Inferior parietal cortex (tissue), 1 donor: ENCODE measurements around the gene NT5C1B.
"Not testable (repeated sequence)": the region's sequence is repeated elsewhere in the genome, so short reads cannot be mapped to it uniquely, and the experiment has no call there.

Experiments
- DNase-seq: peaks from one replicate; pipeline ENCODE4 v3.0.0-alpha.2; 2016; ENCODE audit errors: extremely low spot score

NT5C1B gene

DNA sequence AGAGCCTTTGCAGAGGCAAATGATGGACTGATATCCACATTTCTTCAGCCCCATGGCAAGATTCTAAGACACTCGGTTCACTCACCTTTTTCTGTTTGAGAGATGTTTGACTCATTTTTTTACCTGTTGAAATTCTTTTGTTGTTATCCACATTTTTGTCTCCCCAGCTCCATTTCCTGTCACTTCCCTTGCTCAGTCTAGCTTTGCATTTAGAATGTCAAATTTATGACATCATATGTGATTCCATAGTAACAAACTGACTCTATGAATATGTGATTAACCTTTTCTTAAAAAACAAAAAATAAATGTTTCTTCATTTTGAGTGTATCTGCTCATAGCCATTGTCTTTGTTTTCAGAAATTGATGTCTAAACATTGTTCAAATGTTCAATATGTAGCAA lies at the start of gene NT5C1B:
Gene NT5C1B (minus strand): TSS at position 216 of the 400 bp plus-strand sequence. CDS start 101 bp downstream, at position 115.
- DNase-seq: no peak

GRCh38 chr2:18637196-18637595 lies 47.8 kb upstream of the NT5C1B start:
- DNase-seq: no peak

DNA sequence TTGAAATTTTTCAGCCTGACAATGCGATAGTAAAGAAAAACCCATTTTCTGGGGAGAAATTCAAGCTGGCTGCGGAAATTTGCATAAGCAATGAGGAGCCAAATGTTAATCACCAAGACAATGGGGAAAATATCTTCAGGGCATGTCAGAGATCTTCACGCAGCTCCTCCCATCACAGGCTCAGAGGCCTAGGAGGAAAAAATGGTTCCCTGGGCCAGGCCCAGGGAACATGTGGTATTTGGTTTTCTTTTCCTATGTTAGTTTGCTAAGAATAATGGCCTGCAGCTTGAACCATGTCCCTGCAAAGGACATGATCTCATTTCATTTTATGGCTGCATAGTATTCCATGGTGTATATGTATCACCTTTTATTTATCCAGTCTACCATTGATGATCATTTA lies 43.3 kb upstream of the NT5C1B start:
- not testable (repeated sequence) for DNase-seq

GRCh38 chr2:18630941-18631340 lies 41.6 kb upstream of the NT5C1B start:
- no peak for DNase-seq

DNA sequence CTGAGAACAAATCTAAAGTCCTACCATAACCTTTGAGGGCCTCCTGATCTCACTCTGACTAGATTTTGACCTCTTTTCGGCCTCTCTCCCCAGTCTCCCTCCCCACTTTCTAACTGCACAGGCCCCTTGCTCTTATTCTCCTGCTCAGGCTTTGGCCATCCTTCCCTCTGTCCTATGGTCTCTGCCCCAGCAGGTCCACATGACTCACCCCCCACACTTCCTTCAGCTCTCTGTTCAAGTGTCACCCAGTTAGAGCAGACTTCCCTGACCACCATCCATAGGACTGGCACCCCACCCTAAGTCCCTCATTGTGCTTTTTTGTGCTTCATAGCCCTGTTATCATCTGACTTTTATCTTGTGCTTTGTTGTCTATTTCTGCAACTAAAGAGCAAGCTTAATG lies 41.2 kb upstream of the NT5C1B start:
- no peak for DNase-seq

DNA sequence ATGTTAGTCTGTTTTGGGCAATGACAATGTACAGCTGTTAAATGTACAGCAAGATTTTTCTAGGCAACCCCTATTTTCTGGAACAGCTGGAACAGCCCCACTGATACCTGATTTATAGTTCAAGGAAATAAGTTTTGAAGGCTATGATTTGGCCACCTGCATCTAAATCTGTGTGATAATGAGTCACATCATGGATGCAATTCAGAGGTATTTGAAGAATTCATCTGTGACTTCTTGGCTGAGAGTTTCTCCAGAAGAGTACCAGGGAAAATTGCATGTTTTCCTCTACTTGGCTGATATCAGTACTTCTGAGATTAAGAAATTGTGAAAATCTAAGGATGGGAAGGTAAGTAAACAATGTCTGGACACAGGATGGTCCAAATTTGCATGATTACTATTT lies 40.7 kb upstream of the NT5C1B start:
- no peak for DNase-seq

- DNase-seq: no peak
These were observed 37.7 kb upstream of the NT5C1B start for GRCh38 chr2:18626958-18627650.

DNA sequence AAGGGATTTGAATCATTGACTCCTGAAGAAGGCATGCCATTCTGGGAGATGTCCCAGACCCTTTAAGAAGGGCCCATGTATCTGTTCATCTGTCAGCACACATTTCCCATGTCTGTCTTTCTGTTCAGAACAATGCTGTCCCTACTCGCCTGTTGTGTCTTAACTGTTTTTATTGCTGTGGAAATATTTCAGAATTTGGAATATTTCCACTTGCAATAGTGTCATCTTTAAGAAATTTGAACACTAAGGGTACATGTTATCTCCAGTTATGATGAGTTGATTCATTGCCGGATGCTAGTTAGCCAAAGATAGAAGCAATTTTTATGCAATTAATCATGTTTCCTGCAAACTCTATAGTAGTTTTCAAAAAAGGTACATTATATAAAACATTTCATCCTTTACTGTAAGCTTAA lies 36.9 kb upstream of the NT5C1B start:
- no peak for DNase-seq

- DNase-seq: no peak
These were observed 36.2 kb upstream of the NT5C1B start for GRCh38 chr2:18625563-18625962.

GRCh38 chr2:18623782-18624181 lies 34.4 kb upstream of the NT5C1B start:
- DNase-seq: no peak

DNA sequence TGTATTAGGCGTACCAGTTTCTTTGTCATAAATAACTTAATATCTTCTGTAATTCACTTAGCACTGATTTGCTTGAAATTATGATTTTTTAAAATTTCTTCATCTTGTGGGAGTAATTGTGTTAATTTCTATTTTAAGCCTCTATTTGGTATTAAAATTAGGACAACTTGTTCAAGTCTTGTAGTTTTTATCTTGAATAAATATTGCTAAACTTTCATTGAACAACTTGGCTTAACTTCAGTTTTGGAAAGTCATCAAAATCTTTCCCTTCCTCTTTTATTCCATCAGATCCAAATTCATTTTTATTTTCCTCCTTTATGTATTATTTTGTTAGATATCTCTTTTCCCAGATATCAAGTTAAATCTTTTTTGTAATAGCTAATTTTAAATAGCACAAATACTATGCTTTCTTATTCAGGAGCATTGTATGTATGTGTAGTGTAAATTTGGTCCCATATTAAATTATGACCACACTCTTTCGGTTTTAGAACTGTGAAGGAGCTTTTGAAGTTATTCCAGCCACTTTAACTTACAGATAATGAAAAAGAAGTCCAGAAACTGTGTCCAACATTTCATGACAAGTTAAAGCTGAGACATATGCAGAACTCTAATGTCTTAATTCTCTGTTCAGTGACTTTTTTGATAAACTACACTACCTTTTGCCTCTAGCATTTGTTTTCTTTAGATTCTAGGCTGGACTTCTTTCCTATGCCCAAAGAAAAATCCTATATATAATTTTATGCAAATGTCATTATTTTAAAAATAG lies 31.7 kb upstream of the NT5C1B start:
- no peak for DNase-seq

DNA sequence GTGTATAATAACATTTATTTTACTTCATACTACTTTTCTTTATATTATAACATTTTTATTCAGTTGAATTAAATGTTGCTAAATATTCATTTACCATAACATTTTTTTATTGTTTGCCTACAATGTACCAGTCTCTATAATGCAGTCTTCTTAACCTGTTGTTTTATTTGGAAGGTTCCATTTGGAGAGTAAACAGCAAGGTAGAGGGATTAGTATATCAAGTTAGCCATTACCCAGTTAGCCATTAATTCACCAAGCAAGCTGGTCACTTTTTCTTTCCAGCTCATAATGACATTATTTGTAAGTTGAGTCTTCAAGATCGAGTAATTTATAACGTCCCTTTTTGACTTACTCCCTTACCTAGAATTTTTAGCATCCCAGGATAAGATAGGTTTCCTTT lies 29.7 kb upstream of the NT5C1B start:
- DNase-seq: no peak

DNA sequence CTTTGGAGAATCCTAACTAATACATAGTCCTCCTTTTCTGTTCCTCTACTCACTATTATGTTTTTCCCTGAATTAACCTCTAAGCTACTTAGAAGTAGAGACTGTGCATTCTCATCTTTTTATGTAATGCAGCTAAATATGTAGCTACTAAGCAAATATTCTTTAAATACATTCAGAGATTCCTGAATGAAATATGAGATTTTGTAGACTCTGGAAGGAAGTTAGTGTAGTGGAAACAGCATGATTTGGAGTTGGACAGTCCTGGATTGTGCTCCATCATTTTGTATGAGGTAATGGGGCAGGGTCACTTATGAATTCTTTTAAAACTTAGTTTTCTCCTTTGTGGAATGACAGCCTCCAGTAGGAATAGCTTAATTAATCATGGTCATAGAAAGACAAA lies 24.7 kb upstream of the NT5C1B start:
- no peak for DNase-seq

DNA sequence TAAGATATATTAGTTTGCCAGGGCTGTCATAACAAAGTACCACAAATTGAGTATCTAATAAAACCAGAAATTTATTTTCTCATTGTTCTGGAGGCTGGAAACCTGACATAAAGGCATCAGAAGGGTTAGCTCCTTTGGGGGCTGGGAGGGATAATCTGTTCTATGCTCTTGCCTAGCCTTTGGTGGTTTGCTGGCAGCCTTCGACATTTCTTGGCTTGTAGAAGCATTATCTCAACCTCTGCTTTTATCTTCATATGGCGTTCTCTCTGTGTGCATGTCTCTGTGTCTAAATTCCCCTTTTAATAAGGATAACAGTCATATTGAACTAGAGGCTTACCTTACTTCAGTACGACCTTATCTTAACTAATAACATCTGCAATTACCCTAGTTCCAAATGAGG lies 22.8 kb upstream of the NT5C1B start:
- DNase-seq: no peak

DNA sequence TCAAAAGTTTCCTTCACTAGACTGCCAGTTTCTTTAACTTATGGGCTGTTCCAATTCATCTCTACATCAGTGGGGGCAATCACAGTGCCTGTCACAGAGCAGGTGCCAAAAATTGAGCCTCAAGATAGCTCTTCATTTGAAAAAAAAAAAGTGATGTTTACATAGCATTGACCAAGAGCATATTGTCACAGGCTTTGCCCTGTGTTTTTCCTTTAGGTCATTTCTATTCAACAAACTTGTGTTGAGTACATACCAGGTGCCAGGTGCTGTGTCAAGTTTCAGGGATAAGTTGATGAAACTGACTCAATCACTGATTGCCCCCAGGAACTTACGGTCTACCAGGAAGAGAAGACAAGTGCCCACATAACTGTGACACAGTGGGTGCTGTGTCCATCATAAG lies 22.2 kb upstream of the NT5C1B start:
- DNase-seq: no peak

- no peak for DNase-seq
These were observed 21.8 kb upstream of the NT5C1B start for GRCh38 chr2:18611184-18611583.

DNA sequence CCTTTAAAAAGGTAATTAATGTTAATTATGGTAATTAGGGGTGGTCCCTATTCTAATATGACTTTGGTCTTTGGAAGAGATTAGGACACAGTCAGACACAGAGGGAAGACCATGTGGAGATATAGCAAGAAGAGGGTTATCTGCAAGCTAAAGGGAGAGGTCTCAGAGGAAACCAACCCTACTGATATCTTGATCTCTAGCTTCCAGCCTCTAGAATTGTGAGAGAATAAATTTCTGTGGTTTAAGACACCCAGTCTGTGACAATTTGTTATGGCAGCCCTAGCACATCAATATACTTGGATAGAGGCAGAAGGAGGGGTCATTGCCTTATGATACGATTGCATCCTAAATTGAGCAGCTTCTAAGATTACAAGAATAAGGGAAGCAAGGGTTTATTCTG lies 21.3 kb upstream of the NT5C1B start:
- no peak for DNase-seq

DNA sequence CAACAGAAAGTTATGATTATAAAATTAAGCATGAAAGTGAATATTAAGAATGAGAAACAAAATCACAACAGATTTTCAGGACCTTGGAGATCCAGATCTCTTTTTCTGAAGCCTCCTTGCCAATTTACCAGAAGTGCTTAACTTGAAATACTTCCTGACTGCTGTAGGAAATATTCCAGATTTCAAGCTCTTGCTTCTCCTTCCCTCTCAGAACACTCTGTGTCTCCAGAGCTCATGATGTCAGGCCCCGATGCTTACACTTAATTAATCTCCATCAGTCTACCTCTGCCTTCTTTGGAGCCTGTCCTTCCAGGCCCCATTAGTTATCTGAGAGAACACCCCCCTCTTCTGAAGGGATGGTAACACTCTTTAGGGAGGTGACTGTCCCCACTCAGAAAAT lies 20.7 kb upstream of the NT5C1B start:
- DNase-seq: no peak

DNA sequence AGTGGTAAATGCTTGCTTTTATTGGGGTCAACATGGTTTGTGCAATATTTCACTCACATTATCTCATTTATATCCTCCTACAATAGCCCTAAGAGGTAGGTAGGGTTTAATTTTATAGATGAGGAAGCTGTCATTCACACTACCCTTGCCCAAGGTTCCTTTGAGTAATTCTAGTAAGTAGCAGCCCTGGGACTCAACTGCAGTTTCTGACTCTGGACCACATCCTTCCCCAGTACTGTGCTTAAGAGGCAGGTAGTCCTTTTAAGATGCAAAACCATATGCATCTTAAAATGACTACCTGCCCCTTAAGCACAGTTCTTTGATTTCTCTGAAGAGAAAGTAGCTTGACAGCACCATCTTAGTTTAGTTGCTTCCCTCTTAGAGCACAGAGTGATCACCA lies 15.7 kb upstream of the NT5C1B start:
- no peak for DNase-seq

GRCh38 chr2:18604531-18604885 lies 15.1 kb upstream of the NT5C1B start:
- DNase-seq: no peak

DNA sequence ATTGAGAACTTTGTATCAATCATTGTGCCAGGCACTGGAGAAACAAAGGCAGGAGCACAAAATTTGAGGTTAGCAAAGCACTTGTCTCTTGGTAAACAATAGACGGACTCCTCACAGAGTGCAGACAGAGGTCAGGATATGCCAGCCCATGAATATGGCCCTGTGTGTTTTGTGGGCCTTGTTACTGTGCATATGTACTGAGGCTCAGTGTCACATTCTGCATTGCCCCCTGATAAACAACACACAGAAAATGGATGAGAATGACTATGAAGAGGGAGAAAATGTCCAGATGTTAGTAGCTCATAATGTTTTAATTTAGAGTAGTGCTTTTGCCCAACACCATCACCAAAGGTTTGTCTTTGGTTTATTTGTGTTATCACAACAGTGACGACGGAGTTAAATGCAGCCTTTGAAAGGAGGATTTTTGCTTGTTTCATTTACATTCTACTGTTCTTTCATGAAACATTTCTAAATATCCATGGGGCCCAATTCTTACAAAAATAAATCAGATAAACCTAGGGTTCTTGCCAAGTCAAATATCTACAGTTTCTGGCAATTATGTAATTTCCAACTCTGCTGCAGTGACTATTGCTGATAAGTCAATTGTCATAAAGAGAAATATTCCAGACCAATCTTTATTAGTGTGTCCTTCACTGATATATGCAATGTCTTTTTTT lies 14.6 kb upstream of the NT5C1B start:
- DNase-seq: no peak

DNA sequence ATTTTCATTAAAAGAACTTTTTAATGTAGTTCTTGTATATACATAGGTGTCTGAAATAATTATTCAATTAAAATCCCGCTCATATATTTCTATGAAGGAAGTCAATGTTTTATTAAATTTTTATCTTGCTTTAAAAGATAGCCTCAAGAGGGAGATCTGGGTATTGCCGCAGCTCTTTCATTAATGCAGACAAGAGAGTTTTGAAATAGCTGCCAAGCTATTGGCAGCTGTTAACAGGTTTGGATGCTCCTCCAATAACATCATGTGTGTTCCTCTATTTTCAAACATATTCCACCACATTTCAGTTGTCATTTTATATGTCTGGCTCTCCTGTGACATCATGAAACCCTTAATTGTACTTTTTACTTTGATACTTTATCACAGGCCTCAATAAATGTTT lies 12.9 kb upstream of the NT5C1B start:
- DNase-seq: no peak

DNA sequence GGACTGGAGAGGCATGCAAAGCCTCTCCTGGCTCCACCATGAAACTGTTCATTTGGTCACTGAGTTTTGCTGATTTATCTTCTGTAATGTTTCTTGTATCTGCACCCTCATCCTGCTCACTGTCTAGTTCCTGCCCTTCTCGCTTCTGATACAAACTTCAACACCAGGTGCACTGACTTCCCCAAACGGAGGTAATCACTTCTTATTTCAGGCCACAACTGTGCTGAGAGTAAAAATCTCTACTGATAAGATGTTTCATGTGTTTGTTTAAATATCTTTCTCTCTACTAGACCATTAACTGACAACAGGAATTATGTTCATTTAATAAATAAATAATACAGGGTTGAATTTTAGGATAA lies 10.9 kb upstream of the NT5C1B start:
- no peak for DNase-seq
